ENCODE data around the gene ARHGEF38. TPM values are rescaled to one million over a fixed set of nuclear protein-coding genes. Genes with fewer than 3 reads are reported as not detected.

ARHGEF38 gene
- total RNA-seq, 1 experiment from 2014 or later: not detected

- Mint-ChIP-seq H3K27ac (ENCODE audit: low read depth, unreplicated experiment) (no peak overlapping the region), H3K9me3 (ENCODE audit: unreplicated experiment) (no peaks in the 10 kb centered on the region), H3K4me1 (ENCODE audit: insufficient read depth, unreplicated experiment) (peaks cover 4% of the 10 kb centered on the region), H3K27me3 (ENCODE audit: insufficient read depth, unreplicated experiment) (no peaks in the 10 kb centered on the region), H3K4me3 (ENCODE audit: unreplicated experiment) (no peak overlapping the region), H3K36me3 (ENCODE audit: insufficient read depth, unreplicated experiment) (no peaks in the 10 kb centered on the region)
- TF ChIP-seq CTCF (IDR thresholded peaks at IDR 0.05; ENCODE audit: unreplicated experiment): no peak
- BruUV-seq (replicated peaks): no TSS peak
- POLR2A ChIA-PET: no interaction called here
- intact Hi-C loops (cut with micrococcal nuclease): no loop called here
- DNase-seq (ENCODE audit: unreplicated experiment): no peak
- CTCF ChIA-PET: interaction anchor here (1.1 kb wide), 1 partner anchor 150 kb away, joined by 4 read pairs; no protein-coding TSS in a partner anchor
Observed at GRCh38 chr4:105671301-105671700, 118.9 kb downstream of the ARHGEF38 start.

GRCh38 chr4:105674011-105674410, 121.6 kb downstream of the ARHGEF38 start:
- intact Hi-C loops (cut with micrococcal nuclease): no loop called here
- no peak for TF ChIP-seq CTCF (IDR thresholded peaks at IDR 0.05; ENCODE audit: unreplicated experiment)
- Mint-ChIP-seq H3K36me3 (ENCODE audit: insufficient read depth, unreplicated experiment) (no peaks in the 10 kb centered on the region), H3K4me3 (ENCODE audit: unreplicated experiment) (no peak overlapping the region), H3K27ac (ENCODE audit: low read depth, unreplicated experiment) (no peak overlapping the region), H3K27me3 (ENCODE audit: insufficient read depth, unreplicated experiment) (no peaks in the 10 kb centered on the region), H3K4me1 (ENCODE audit: insufficient read depth, unreplicated experiment) (peaks cover 4% of the 10 kb centered on the region), H3K9me3 (ENCODE audit: unreplicated experiment) (no peaks in the 10 kb centered on the region)
- POLR2A ChIA-PET: no interaction called here
- no peak for DNase-seq (ENCODE audit: unreplicated experiment)
- CTCF ChIA-PET: no interaction called here
- BruUV-seq (replicated peaks): no TSS peak

- no peak for DNase-seq (ENCODE audit: unreplicated experiment)
- Mint-ChIP-seq H3K9me3 (ENCODE audit: unreplicated experiment) (no peaks in the 10 kb centered on the region), H3K36me3 (ENCODE audit: insufficient read depth, unreplicated experiment) (peaks cover 19% of the 10 kb centered on the region), H3K4me1 (ENCODE audit: insufficient read depth, unreplicated experiment) (peaks cover 4% of the 10 kb centered on the region), H3K27me3 (ENCODE audit: insufficient read depth, unreplicated experiment) (no peaks in the 10 kb centered on the region), H3K4me3 (ENCODE audit: unreplicated experiment) (no peak overlapping the region), H3K27ac (ENCODE audit: low read depth, unreplicated experiment) (no peak overlapping the region)
- intact Hi-C loops (cut with micrococcal nuclease): no loop called here
- POLR2A ChIA-PET: no interaction called here
- no TSS peak for BruUV-seq (replicated peaks)
- CTCF ChIA-PET: interaction anchor here (0.6 to 1.1 kb wide), 5 partner anchors 10 to 442 kb away, joined by 3 to 4 read pairs (median 3); partner anchors contain the start of genes GSTCD and INTS12
- no peak for TF ChIP-seq CTCF (IDR thresholded peaks at IDR 0.05; ENCODE audit: unreplicated experiment)
Observed at GRCh38 chr4:105677709-105678108, 125.3 kb downstream of the ARHGEF38 start.

GRCh38 chr4:105679186-105679585, 126.8 kb downstream of the ARHGEF38 start:
- no peak for TF ChIP-seq CTCF (IDR thresholded peaks at IDR 0.05; ENCODE audit: unreplicated experiment)
- Mint-ChIP-seq H3K4me3 (ENCODE audit: unreplicated experiment) (no peak overlapping the region), H3K36me3 (ENCODE audit: insufficient read depth, unreplicated experiment) (peaks cover 33% of the 10 kb centered on the region), H3K9me3 (ENCODE audit: unreplicated experiment) (no peaks in the 10 kb centered on the region), H3K4me1 (ENCODE audit: insufficient read depth, unreplicated experiment) (peaks cover under 1% of the 10 kb centered on the region), H3K27me3 (ENCODE audit: insufficient read depth, unreplicated experiment) (no peaks in the 10 kb centered on the region), H3K27ac (ENCODE audit: low read depth, unreplicated experiment) (no peak overlapping the region)
- POLR2A ChIA-PET: interaction anchor here (0.5 kb wide), 1 partner anchor 150 kb away, joined by 4 read pairs; no protein-coding TSS in a partner anchor
- peak; percentile 17 for DNase-seq (ENCODE audit: unreplicated experiment)
- intact Hi-C loops (cut with micrococcal nuclease): no loop called here
- CTCF ChIA-PET: interaction anchor here (0.6 to 0.7 kb wide), 2 partner anchors 16 to 496 kb away, joined by 3 to 5 read pairs; no protein-coding TSS in a partner anchor
- no TSS peak for BruUV-seq (replicated peaks)

Data from MCF 10A (cell line).